Fibroblast of the aortic adventitia (primary cell): ENCODE measurements around the gene INPP5D. TPM values are rescaled to one million over a fixed set of nuclear protein-coding genes. Genes with fewer than 3 reads are reported as not detected.

ENCODE experiments used
- DNase-seq: peaks from one replicate; pipeline ENCODE4 v3.0.0-alpha.2; 2010; ENCODE audit warnings: low read depth
- H3K4me3 ChIP-seq: 2 replicates; pipeline ENCODE4 v1.5.1; 2011; ENCODE audit warnings: low read depth, mild to moderate bottlenecking, control low read depth, low read length, moderate library complexity
- total RNA-seq: library from RNA; depleted of rRNA; stranded (reverse); fragments of >200 nt; gene quantifications from 2 replicates; pipeline ENCODE4 v1.2.3, GENCODE V29; 2012; ENCODE audit warnings: low replicate concordance
- TF ChIP-seq, protein P1 (sequence below): IDR thresholded peaks from 2 replicates; pipeline ENCODE4 v1.5.1; 2011; ENCODE audit warnings: mild to moderate bottlenecking, low read length, control low read depth, inconsistent platforms; ENCODE audit not compliant: insufficient read depth

Gene INPP5D
- total RNA-seq, 1 donor, result 0.54 TPM

DNA sequence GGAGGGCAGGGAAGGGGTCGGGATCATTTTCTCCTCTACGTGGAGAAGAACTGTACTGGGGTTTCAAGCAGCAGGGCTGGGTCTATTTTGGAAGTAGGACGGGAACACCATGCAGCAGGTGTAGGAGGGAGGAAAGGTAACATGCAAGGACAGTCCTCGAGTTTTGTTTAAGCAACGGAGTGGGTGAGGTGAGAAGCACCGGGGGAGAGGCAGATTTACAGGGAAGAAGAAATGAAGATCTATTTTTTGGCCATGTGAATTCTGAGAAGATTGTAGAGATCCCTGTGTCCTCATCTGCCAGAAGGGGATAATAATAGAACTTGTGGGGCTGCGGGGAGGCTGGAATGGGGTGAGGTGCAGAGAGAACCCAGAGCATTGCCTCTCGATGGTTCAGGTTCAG is 85.6 kb downstream of the INPP5D start:
- H3K4me3 ChIP-seq, result no peak overlapping the region
- TF ChIP-seq, protein P1, sequence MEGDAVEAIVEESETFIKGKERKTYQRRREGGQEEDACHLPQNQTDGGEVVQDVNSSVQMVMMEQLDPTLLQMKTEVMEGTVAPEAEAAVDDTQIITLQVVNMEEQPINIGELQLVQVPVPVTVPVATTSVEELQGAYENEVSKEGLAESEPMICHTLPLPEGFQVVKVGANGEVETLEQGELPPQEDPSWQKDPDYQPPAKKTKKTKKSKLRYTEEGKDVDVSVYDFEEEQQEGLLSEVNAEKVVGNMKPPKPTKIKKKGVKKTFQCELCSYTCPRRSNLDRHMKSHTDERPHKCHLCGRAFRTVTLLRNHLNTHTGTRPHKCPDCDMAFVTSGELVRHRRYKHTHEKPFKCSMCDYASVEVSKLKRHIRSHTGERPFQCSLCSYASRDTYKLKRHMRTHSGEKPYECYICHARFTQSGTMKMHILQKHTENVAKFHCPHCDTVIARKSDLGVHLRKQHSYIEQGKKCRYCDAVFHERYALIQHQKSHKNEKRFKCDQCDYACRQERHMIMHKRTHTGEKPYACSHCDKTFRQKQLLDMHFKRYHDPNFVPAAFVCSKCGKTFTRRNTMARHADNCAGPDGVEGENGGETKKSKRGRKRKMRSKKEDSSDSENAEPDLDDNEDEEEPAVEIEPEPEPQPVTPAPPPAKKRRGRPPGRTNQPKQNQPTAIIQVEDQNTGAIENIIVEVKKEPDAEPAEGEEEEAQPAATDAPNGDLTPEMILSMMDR, result no peak
- DNase-seq, result no peak

- H3K4me3 ChIP-seq, result no peak overlapping the region
- no peak for DNase-seq
- TF ChIP-seq, protein P1, result no peak
Measured at GRCh38 chr2:233146194-233146593, 86.1 kb downstream of the INPP5D start.

GRCh38 chr2:233147136-233147828 is 87.1 kb downstream of the INPP5D start:
- DNase-seq, result no peak
- no peak overlapping the region for H3K4me3 ChIP-seq
- TF ChIP-seq, protein P1, result no peak

- H3K4me3 ChIP-seq, result no peak overlapping the region
- TF ChIP-seq, protein P1, result no peak
Measured at GRCh38 chr2:233147829-233148167, 87.7 kb downstream of the INPP5D start.

GRCh38 chr2:233148354-233148753 is 88.2 kb downstream of the INPP5D start:
- no peak for DNase-seq
- no peak overlapping the region for H3K4me3 ChIP-seq
- TF ChIP-seq, protein P1, result no peak

More at GRCh38 chr2:233147829-233148167, 87.7 kb downstream of the INPP5D start:
- no peak for DNase-seq

DNA sequence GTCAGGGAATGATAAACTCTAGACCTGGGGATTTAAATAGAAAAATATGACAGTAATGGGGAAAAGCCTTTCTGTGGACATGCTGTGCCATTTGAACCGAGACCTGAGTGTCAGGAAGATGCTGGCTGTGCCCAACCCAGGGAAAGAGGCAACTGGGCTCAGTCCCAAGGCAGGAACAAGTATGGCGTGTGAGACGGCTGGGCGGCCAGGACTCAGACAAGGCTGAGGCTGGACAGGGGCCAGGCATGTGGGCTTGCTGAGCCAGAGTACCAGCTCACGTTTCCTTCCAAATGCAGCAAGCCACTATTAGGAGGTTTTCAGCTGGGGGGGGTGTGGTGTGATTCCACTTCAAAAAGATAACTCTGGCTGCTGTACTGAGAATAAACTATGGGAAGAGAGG is 92.4 kb downstream of the INPP5D start:
- DNase-seq, result peak; percentile 62
- TF ChIP-seq, protein P1, result no peak
- no peak overlapping the region for H3K4me3 ChIP-seq

DNA sequence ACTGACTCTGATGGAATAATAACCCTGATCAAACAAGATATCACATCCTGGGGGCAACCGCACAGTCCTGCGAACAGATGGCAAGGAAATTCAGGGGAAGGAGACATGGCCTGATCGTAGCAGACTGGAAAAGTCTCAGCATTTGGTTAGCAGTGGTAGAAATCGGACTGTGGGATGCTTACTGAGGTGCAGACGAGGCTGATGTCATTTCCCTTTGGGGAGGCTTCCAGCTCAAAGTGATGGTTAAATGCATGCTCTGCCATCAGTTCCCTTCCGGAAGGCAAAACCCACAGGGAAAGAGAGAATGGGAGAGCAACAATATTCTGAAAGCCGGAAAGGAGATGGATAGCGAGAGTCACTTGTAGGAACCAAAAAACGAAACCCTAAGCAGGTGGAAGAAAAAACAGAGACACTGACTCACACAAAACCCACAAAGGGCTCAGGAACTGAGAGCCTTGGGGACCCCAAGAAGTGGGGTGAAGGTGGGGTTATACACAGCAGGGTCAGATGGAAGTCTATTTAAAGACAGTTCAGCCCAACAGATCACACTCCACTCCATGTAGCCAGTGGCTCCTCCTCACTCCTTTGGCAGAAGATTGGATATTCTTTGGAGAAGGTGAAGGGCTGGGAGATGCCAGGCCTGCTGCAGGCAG is 93.1 kb downstream of the INPP5D start:
- TF ChIP-seq, protein P1, result no peak
- no peak for DNase-seq
- H3K4me3 ChIP-seq, result no peak overlapping the region
